K562 treated with DMSO at 1 percent for 4 hours (cell line): ENCODE measurements around the gene CILP. TPM values are rescaled to one million over a fixed set of nuclear protein-coding genes. Genes with fewer than 3 reads are reported as not detected.

Experiments used
- total RNA-seq: library from RNA; unstranded; fragments of 300-600 nt; gene quantifications from 2 replicates; pipeline ENCODE4 v1.2.3, GENCODE V29; 2022; ENCODE audit not compliant: insufficient read depth

The CILP gene, protein sequence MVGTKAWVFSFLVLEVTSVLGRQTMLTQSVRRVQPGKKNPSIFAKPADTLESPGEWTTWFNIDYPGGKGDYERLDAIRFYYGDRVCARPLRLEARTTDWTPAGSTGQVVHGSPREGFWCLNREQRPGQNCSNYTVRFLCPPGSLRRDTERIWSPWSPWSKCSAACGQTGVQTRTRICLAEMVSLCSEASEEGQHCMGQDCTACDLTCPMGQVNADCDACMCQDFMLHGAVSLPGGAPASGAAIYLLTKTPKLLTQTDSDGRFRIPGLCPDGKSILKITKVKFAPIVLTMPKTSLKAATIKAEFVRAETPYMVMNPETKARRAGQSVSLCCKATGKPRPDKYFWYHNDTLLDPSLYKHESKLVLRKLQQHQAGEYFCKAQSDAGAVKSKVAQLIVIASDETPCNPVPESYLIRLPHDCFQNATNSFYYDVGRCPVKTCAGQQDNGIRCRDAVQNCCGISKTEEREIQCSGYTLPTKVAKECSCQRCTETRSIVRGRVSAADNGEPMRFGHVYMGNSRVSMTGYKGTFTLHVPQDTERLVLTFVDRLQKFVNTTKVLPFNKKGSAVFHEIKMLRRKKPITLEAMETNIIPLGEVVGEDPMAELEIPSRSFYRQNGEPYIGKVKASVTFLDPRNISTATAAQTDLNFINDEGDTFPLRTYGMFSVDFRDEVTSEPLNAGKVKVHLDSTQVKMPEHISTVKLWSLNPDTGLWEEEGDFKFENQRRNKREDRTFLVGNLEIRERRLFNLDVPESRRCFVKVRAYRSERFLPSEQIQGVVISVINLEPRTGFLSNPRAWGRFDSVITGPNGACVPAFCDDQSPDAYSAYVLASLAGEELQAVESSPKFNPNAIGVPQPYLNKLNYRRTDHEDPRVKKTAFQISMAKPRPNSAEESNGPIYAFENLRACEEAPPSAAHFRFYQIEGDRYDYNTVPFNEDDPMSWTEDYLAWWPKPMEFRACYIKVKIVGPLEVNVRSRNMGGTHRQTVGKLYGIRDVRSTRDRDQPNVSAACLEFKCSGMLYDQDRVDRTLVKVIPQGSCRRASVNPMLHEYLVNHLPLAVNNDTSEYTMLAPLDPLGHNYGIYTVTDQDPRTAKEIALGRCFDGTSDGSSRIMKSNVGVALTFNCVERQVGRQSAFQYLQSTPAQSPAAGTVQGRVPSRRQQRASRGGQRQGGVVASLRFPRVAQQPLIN
- total RNA-seq = not detected in 2 replicates

DNA sequence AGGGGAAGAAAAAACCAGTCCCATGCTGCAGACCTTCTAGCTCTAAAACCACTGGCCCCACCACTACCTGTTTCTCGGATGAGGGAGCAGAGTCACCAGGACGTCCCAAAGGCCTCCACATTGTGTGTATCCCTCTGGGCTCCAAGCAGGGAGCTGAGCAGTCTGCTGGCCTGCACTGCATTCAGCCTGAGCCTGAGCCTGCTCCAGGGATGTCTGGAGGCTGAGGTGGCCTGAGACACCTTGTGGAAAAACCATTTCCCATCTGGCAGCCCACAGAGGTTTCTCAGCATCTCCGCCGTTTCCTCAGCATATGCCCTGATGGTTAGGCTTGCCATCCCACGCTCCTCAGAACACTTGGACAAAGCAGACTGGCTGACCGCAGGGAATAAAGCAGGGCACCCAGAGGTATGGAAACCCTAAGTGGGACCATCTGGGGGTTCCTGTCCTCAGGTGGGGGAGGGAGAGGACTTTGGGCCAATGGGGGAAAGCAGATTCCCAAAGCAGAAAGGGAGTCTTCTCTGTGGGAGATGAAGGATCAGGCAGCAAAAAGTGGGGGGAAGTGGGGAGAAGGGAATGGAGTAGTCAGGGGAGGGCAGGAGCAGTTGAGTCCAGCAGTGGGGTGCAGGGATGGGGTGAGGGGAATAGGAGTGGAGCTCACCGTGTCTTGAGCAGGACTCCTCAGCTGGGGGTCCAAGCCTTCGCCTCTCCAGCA lies at the start of gene CILP:
Gene CILP (minus strand): TSS at position 704 of the 712 bp plus-strand sequence. CDS start 1,718 bp downstream, outside the sequence.

DNA sequence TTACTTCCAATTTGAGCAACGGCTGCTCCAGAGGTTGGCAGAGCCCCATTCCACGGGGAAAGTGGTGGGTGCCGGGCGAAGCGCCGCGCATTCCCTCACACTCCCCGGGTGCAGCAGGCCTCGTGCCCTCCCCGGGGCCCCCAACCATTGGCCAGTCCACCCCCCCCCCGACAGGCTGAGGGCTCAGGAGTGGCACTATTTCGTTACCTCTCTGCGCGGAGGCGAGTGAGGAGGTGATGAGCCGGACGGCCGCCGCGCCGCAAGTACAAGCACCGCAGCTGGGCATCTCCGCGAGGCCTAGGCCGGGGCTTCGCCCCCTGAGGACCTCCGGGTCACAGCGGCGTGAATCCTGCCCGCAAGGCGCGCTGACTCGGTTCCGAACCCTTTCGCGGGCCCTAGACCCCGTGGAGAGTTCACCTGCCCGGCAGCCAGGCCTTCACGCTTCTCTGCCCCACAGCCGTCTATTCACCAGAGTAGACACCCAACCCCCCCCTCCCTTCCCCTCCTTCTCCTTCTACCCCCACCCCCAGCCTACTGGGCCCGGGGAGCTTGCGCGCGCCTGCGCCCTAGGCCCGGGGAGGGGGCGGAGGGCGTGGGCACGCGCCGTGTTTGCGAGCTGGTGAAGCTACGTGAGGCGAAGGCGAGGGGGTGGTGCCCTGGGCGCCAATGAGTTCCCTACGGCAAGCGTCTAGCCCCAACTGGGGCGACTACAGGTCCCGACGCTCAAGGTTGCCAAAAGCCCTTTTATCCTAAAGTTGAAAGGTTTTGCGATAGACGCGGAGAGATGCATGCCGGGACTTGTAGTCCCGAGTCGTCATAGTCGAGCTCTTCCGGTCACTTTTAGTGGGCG lies 26.2 kb downstream of the CILP start, which contains the start of gene CLPX:
Gene CLPX (minus strand): TSS at position 475 of the 850 bp plus-strand sequence. CDS start 189 bp downstream, at position 286.

Other genes starting within 250 kb of the CILP start
- gene SPG21, start 221.6 kb downstream of the CILP start, total RNA-seq = 48.1 and 55.1 TPM in 2 replicates
- gene MTFMT, start 181.8 kb downstream of the CILP start, total RNA-seq = 8.4 and 8.5 TPM in 2 replicates
- not detected in 2 replicates for gene SLC51B, start 166.1 kb downstream of the CILP start, total RNA-seq
- gene RASL12, start 143.5 kb downstream of the CILP start, total RNA-seq = not detected in 2 replicates
- not detected in 2 replicates for gene KBTBD13, start 134.7 kb downstream of the CILP start, total RNA-seq
- gene UBAP1L, start 96.3 kb downstream of the CILP start, total RNA-seq = 1.8 and 2.2 TPM in 2 replicates
- gene PDCD7, start 77.7 kb downstream of the CILP start, total RNA-seq = 25.5 and 30.9 TPM in 2 replicates
- gene CLPX, start 26.1 kb downstream of the CILP start, total RNA-seq = 26.2 and 32.6 TPM in 2 replicates
- gene PARP16, start 75.4 kb upstream of the CILP start, total RNA-seq = 12.1 and 14.5 TPM in 2 replicates
- gene RNU5A-1, start 84.6 kb upstream of the CILP start, total RNA-seq = not detected in 2 replicates
- not detected in 2 replicates for gene RNU5B-1, start 93.2 kb upstream of the CILP start, total RNA-seq
- not detected in 2 replicates for gene IGDCC3, start 166.5 kb upstream of the CILP start, total RNA-seq
- not detected in 2 replicates for gene IGDCC4, start 211.5 kb upstream of the CILP start, total RNA-seq